HPDE6-E6E7 (cell line): ENCODE data around the gene HYAL3.

Experiments used
- DNase-seq: peaks from one replicate; pipeline ENCODE4 v3.0.0; 2011; ENCODE audit warnings: missing footprints; ENCODE audit errors: extremely low spot score

HYAL3 gene

GRCh38 chr3:50327943-50328691 lies 28.9 kb upstream of the HYAL3 start, which contains the start of gene TUSC2:
TUSC2 (minus strand) TSS chr3:50328223; CDS start chr3:50328099, 124 bp downstream.
- peak; percentile 67 for DNase-seq

- DNase-seq, result no peak
These were observed 27.9 kb upstream of the HYAL3 start for GRCh38 chr3:50327129-50327528.

- DNase-seq, result no peak
These were observed 27.0 kb upstream of the HYAL3 start for GRCh38 chr3:50326182-50326541.

GRCh38 chr3:50325497-50326181 lies 26.4 kb upstream of the HYAL3 start:
- DNase-seq, result no peak

GRCh38 chr3:50325113-50325480 lies 25.9 kb upstream of the HYAL3 start:
- DNase-seq, result no peak

- no peak for DNase-seq
These were observed 25.3 kb upstream of the HYAL3 start for GRCh38 chr3:50324351-50325112.

- no peak for DNase-seq
These were observed 24.5 kb upstream of the HYAL3 start for GRCh38 chr3:50323614-50324199.

GRCh38 chr3:50323092-50323600 lies 23.9 kb upstream of the HYAL3 start:
- DNase-seq, result no peak

GRCh38 chr3:50322386-50323091 lies 23.3 kb upstream of the HYAL3 start, which contains the start of gene HYAL2:
HYAL2 (minus strand) TSS chr3:50322745; CDS start chr3:50320489, 2,256 bp downstream.
- no peak for DNase-seq

- no peak for DNase-seq
These were observed 22.8 kb upstream of the HYAL3 start for GRCh38 chr3:50322115-50322385.

- DNase-seq, result peak; percentile 56
These were observed 22.3 kb upstream of the HYAL3 start for GRCh38 chr3:50321336-50322114.

- no peak for DNase-seq
These were observed 21.7 kb upstream of the HYAL3 start for GRCh38 chr3:50320853-50321335.

- no peak for DNase-seq
These were observed 20.9 kb upstream of the HYAL3 start for GRCh38 chr3:50319894-50320625.

- no peak for DNase-seq
These were observed 20.1 kb upstream of the HYAL3 start for GRCh38 chr3:50319181-50319893.

GRCh38 chr3:50318615-50319014 lies 19.4 kb upstream of the HYAL3 start:
- no peak for DNase-seq

- no peak for DNase-seq
These were observed 19.0 kb upstream of the HYAL3 start for GRCh38 chr3:50318163-50318562.

GRCh38 chr3:50317300-50317699 lies 18.1 kb upstream of the HYAL3 start:
- DNase-seq, result no peak

GRCh38 chr3:50316657-50317242 lies 17.5 kb upstream of the HYAL3 start:
- DNase-seq, result peak; percentile 71

- DNase-seq, result no peak
These were observed 15.6 kb upstream of the HYAL3 start for GRCh38 chr3:50314816-50315215.
